ACC112 (cell line): ENCODE measurements around the gene GH2.
"Not testable (repeated sequence)": the region's sequence is repeated elsewhere in the genome, so short reads cannot be mapped to it uniquely, and the experiment has no call there.

Experiments used
- H2AFZ ChIP-seq: fragments of 200-600 bp; sonication (generic); one replicate; pipeline ENCODE4 v1.6.0; 2017; ENCODE audit warnings: antibody characterized with exemption, low read length; ENCODE audit not compliant: unreplicated experiment
- H3K27ac ChIP-seq: fragments of 200-600 bp; sonication (generic); 2 replicates; pipeline ENCODE4 v1.5.1; 2014; ENCODE audit warnings: low read depth, mild to moderate bottlenecking, antibody characterized with exemption, low read length, moderate library complexity
- H3K27me3 ChIP-seq: fragments of 200-600 bp; sonication (generic); 2 replicates; pipeline ENCODE4 v1.6.1; 2014; ENCODE audit warnings: mild to moderate bottlenecking, antibody characterized with exemption, low read length, moderate library complexity, mixed read lengths; ENCODE audit not compliant: insufficient read depth
- H3K36me3 ChIP-seq: fragments of 200-600 bp; sonication (generic); 2 replicates; pipeline ENCODE4 v1.6.1; 2016; ENCODE audit warnings: mild to moderate bottlenecking, antibody characterized with exemption, low read length, moderate library complexity, mixed read lengths; ENCODE audit not compliant: insufficient read depth
- H3K4me1 ChIP-seq: fragments of 200-600 bp; sonication (generic); one replicate; pipeline ENCODE4 v1.6.1; 2016; ENCODE audit warnings: low read length, mixed read lengths; ENCODE audit not compliant: insufficient read depth, unreplicated experiment, control insufficient read depth
- H3K4me3 ChIP-seq: fragments of 200-600 bp; sonication (generic); 2 replicates; pipeline ENCODE4 v1.5.1; 2014; ENCODE audit warnings: mild to moderate bottlenecking, low read depth, low read length
- H3K79me2 ChIP-seq: fragments of 200-600 bp; sonication (generic); one replicate; pipeline ENCODE4 v1.6.0; 2016; ENCODE audit warnings: low read length; ENCODE audit not compliant: control insufficient read depth, unreplicated experiment, insufficient read depth

Gene GH2

GRCh38 chr17:63881935-63882601 is at the start of gene GH2:
TSS of gene GH2 (minus strand) at chr17:63881944. CDS start at chr17:63881801, 143 bp downstream.
- Histone ChIP-seq H3K36me3 (no peaks in the 10 kb centered on the region), H3K4me1 (no peaks in the 10 kb centered on the region), H3K27me3 (peaks cover 7% of the 10 kb centered on the region; the same call in 1 of the 2 replicates), H2AFZ (no peak within 1 kb of the TSS), H3K4me3 (no peak within 1 kb of the TSS), H3K79me2 (no peaks in the 10 kb centered on the region), H3K27ac (no peak within 1 kb of the TSS)

DNA sequence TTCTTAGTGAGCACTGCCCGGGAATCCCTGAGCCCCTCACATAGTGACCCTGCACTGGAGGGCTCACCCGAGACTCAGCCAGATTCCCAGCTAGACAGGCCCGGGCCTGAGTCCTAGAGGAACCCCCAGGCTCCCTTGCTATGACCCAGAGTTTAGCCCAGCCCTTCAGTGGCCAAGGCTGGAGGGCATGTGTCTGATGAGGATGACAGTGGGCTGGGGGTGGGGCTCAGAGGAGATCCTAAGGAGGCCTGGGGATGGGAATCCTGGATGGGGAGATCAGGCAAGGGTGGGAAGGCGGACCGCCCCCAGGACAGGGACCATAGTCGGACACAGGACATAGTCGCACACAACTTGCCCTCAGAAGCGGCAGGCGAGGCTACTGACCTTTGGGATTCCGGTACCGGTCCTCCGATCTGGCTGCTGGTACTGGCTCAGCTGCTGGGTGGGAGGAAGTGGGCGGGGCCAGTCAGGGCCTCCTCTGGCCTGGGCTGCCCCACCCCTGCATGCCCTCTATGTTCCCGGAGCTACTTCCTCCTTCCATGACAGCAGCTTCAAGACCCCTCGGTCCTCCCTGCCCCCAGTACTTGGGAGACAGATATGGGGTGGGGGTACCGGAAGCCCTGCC is 49.3 kb upstream of the GH2 start:
- H3K27me3 ChIP-seq: no peaks in the 10 kb centered on the region
- no peak overlapping the region for H3K27ac ChIP-seq
- no peaks in the 10 kb centered on the region for H3K79me2 ChIP-seq
- no peaks in the 10 kb centered on the region for H3K36me3 ChIP-seq
- no peak overlapping the region for H2AFZ ChIP-seq
- no peak overlapping the region for H3K4me3 ChIP-seq
- no peaks in the 10 kb centered on the region for H3K4me1 ChIP-seq

GRCh38 chr17:63929860-63930766 is 48.4 kb upstream of the GH2 start:
- H3K27ac ChIP-seq: no peak overlapping the region

GRCh38 chr17:63928966-63929695 is 47.4 kb upstream of the GH2 start:
- no peaks in the 10 kb centered on the region for H3K27me3 ChIP-seq
- H3K4me1 ChIP-seq: no peaks in the 10 kb centered on the region
- H3K36me3 ChIP-seq: no peaks in the 10 kb centered on the region
- no peaks in the 10 kb centered on the region for H3K79me2 ChIP-seq
- no peak overlapping the region for H2AFZ ChIP-seq
- no peak overlapping the region for H3K27ac ChIP-seq
- H3K4me3 ChIP-seq: no peak overlapping the region

More at GRCh38 chr17:63929860-63930766, 48.4 kb upstream of the GH2 start:
- Histone ChIP-seq H2AFZ (no peak overlapping the region), H3K27me3 (no peaks in the 10 kb centered on the region), H3K79me2 (no peaks in the 10 kb centered on the region), H3K4me3 (no peak overlapping the region), H3K4me1 (no peaks in the 10 kb centered on the region), H3K36me3 (no peaks in the 10 kb centered on the region)

GRCh38 chr17:63928172-63928666 is 46.5 kb upstream of the GH2 start:
- Histone ChIP-seq H3K4me1 (no peaks in the 10 kb centered on the region), H2AFZ (no peak overlapping the region), H3K27me3 (no peaks in the 10 kb centered on the region), H3K79me2 (no peaks in the 10 kb centered on the region), H3K36me3 (no peaks in the 10 kb centered on the region), H3K4me3 (no peak overlapping the region), H3K27ac (no peak overlapping the region)

DNA sequence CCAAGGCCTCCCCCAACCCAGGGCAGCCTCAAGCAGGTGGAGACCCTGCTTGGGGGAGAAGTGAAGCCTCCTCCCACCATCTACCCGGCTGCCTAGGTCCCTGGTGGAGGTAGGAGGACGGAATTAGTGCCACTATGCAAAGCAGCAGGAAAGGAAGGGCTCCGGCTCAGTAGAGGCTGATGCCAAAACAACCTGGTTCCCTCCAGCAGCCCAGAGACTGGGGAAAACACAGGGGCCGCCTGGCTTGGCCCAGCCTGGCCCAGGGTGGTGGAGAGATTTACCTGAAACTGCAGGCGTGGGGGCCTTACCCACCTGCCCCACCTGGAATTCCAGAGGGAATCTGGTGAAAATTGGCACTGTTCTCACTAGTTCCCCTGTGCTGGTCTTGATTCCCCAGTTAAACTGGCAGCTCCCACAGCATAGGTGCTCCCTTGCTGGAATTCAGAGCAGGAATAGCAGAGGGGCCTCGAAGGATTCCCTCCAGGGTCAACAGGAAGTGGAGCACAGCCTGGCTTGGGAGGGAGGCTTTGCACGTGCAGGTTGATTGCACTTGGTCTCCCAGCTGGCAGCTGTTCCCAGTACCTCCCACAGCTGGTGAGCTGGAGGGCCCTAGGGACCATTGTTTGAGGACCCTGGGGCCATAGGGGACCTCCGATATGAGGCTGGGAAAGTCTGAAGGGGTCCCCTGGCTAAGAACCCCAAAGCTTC is 45.9 kb upstream of the GH2 start:
- no peak overlapping the region for H3K4me3 ChIP-seq
- no peaks in the 10 kb centered on the region for H3K79me2 ChIP-seq
- H3K27ac ChIP-seq: no peak overlapping the region
- no peak overlapping the region for H2AFZ ChIP-seq
- no peaks in the 10 kb centered on the region for H3K4me1 ChIP-seq
- no peaks in the 10 kb centered on the region for H3K27me3 ChIP-seq
- no peaks in the 10 kb centered on the region for H3K36me3 ChIP-seq

- Histone ChIP-seq H3K4me1 (no peaks in the 10 kb centered on the region), H3K27me3 (no peaks in the 10 kb centered on the region), H3K4me3 (no peak overlapping the region), H2AFZ (no peak overlapping the region), H3K79me2 (no peaks in the 10 kb centered on the region), H3K36me3 (no peaks in the 10 kb centered on the region), H3K27ac (no peak overlapping the region)
These were observed 44.4 kb upstream of the GH2 start for GRCh38 chr17:63926164-63926563.

- Histone ChIP-seq H3K79me2 (no peaks in the 10 kb centered on the region), H3K27ac (no peak overlapping the region), H3K27me3 (no peaks in the 10 kb centered on the region), H3K4me1 (no peaks in the 10 kb centered on the region), H3K36me3 (no peaks in the 10 kb centered on the region), H2AFZ (no peak overlapping the region), H3K4me3 (no peak overlapping the region)
These were observed 43.9 kb upstream of the GH2 start for GRCh38 chr17:63925615-63926014.

DNA sequence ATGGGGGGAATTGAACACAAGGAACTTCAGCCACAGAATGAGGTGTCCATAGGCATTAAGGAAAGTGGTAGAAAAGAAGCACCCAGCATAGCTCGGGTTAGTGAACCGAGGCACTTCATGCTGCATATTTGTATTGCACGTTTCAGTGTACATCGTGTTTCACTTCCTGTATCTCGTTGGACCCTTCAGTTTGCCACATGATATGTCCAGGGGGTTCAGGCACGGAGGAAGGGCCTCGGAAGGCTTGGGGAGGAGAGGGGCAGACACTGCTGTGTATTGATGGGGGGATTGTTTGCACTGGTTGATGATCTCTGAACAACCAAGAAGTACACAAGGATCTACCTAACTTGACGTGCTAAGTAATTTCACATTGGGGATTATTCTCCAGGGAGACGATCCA is 40.7 kb upstream of the GH2 start:
- H3K27me3 ChIP-seq, H3K4me3 ChIP-seq, H3K27ac ChIP-seq, H2AFZ ChIP-seq, H3K4me1 ChIP-seq, H3K79me2 ChIP-seq, H3K36me3 ChIP-seq: not testable (repeated sequence)

GRCh38 chr17:63920779-63921178 is 39.0 kb upstream of the GH2 start:
- H3K79me2 ChIP-seq, H2AFZ ChIP-seq, H3K27ac ChIP-seq, H3K4me1 ChIP-seq, H3K27me3 ChIP-seq, H3K36me3 ChIP-seq, H3K4me3 ChIP-seq: not testable (repeated sequence)
